ENCODE measurements around the gene DCLRE1C.

DNA sequence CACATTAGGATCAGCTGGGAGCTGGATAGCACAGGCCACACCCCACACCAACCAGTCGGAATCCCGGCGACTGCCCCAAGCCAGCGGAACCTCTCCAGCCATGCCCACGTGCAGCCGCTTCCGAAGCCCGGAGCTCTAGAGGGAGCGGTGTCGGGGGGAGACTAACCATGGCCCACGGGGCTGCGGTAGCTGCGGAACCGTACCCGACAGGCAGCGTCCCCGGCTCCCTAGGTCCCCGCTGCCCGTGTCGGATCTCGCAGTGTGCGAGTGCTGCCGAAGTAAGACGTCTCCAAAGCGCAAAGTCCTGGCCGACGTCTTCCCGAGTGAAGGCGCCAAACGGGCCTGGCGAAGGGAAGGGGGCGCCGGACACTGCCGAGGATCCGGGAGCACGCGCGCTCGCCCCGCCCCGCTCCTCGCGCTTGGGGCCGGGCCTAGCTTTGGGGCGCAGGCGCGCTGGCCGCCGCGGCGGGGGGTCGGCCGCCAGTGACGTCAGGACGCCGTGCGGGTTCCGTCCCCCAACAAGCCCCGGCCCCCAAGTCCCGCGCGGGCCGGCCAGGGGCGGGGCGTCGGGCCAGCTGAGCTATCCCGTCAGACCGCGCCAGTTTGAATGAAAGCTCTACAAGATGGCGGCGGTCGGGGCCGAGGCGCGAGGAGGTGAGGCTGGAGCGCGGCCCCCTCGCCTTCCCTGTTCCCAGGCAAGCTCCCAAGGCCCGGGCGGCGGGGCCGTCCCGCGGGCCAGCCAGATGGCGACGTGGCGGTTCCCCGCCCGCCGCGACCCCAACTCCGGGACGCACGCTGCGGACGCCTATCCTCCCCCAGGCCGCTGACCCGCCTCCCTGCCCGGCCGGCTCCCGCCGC, 75.4 kb downstream of the DCLRE1C start, which contains the start of gene SUV39H2:
- TF ChIP-seq, protein P1, sequence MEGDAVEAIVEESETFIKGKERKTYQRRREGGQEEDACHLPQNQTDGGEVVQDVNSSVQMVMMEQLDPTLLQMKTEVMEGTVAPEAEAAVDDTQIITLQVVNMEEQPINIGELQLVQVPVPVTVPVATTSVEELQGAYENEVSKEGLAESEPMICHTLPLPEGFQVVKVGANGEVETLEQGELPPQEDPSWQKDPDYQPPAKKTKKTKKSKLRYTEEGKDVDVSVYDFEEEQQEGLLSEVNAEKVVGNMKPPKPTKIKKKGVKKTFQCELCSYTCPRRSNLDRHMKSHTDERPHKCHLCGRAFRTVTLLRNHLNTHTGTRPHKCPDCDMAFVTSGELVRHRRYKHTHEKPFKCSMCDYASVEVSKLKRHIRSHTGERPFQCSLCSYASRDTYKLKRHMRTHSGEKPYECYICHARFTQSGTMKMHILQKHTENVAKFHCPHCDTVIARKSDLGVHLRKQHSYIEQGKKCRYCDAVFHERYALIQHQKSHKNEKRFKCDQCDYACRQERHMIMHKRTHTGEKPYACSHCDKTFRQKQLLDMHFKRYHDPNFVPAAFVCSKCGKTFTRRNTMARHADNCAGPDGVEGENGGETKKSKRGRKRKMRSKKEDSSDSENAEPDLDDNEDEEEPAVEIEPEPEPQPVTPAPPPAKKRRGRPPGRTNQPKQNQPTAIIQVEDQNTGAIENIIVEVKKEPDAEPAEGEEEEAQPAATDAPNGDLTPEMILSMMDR (IDR thresholded peaks at IDR 0.05): peak in 1 of 6 experiments; percentile 12
- TF ChIP-seq POLR2A (IDR thresholded peaks at IDR 0.05): peak in 2 of 4 donors; percentile 59 to 81
